ENCODE measurements around the gene NAGLU. TPM values are rescaled to one million over a fixed set of nuclear protein-coding genes. Genes with fewer than 3 reads are reported as not detected.

The NAGLU gene
- total and polyA plus RNA-seq, 2 experiments from 2014 or later = 12.0 to 31.2 TPM

GRCh38 chr17:42522798-42523278 lies 13.2 kb upstream of the NAGLU start:
- Mint-ChIP-seq H3K4me1 (peaks cover 40% of the 10 kb centered on the region), H3K27me3 (ENCODE audit: insufficient read depth, low read depth, poor library complexity) (peaks cover 28% of the 10 kb centered on the region), H3K4me3 (no peak overlapping the region; the same call in 2 of the 3 replicates), H3K9me3 (no peaks in the 10 kb centered on the region), H3K27ac (no peak overlapping the region), H3K36me3 (ENCODE audit: low read depth) (peaks cover 22% of the 10 kb centered on the region)
- peaks cover 12% of the 10 kb centered on the region for H4K20me1 ChIP-seq (replicated peaks; ENCODE audit: insufficient read depth)
- no peak overlapping the region for H3K27ac ChIP-seq (ENCODE audit: low read depth)
- H3K27me3 ChIP-seq (ENCODE audit: insufficient read depth) = no peaks in the 10 kb centered on the region
- TF ChIP-seq ETS1 (IDR thresholded peaks at IDR 0.05) (no peak), ZNF462 (CRISPR knock-in tag; IDR thresholded peaks at IDR 0.05) (no peak), EZH2phosphoT487 (IDR thresholded peaks at IDR 0.05; ENCODE audit: unreplicated experiment) (no peak)
- no peak overlapping the region for H3K4me3 ChIP-seq
- H2AFZ ChIP-seq = no peak overlapping the region
- no peak overlapping the region for H3K4me2 ChIP-seq
- no peaks in the 10 kb centered on the region for H3K36me3 ChIP-seq (ENCODE audit: insufficient read depth)
- H3K4me1 ChIP-seq (ENCODE audit: insufficient read depth) = peaks cover 23% of the 10 kb centered on the region
- H3K79me2 ChIP-seq (replicated peaks; ENCODE audit: insufficient read depth) = no peaks in the 10 kb centered on the region
- H3K9me2 ChIP-seq (ENCODE audit: insufficient read depth) = no peaks in the 10 kb centered on the region
- no peak for DNase-seq (ENCODE audit: low spot score)
- no peak for ATAC-seq
- peaks cover 15% of the 10 kb centered on the region for H3F3A ChIP-seq (replicated peaks; ENCODE audit: low read depth)

- H3K36me3 ChIP-seq (ENCODE audit: insufficient read depth) = no peaks in the 10 kb centered on the region
- ATAC-seq = no peak
- H3K4me3 Mint-ChIP-seq = no peak overlapping the region
- no peak for DNase-seq (ENCODE audit: low spot score)
- peaks cover 19% of the 10 kb centered on the region for H3K36me3 Mint-ChIP-seq (ENCODE audit: low read depth)
- no peaks in the 10 kb centered on the region for H3K9me2 ChIP-seq (ENCODE audit: insufficient read depth)
- H4K20me1 ChIP-seq (replicated peaks; ENCODE audit: insufficient read depth) = no peaks in the 10 kb centered on the region; the same call in 1 of the 2 replicates
- peaks cover 10% of the 10 kb centered on the region for H3F3A ChIP-seq (replicated peaks; ENCODE audit: low read depth)
- no peaks in the 10 kb centered on the region for H3K27me3 ChIP-seq (ENCODE audit: insufficient read depth)
- H3K27ac ChIP-seq (ENCODE audit: low read depth) = no peak overlapping the region
- H3K4me3 ChIP-seq = no peak overlapping the region
- H3K27ac Mint-ChIP-seq = no peak overlapping the region
- H3K79me2 ChIP-seq (replicated peaks; ENCODE audit: insufficient read depth) = no peaks in the 10 kb centered on the region
- no peak overlapping the region for H3K4me2 ChIP-seq
- no peak overlapping the region for H2AFZ ChIP-seq
- peaks cover 18% of the 10 kb centered on the region for H3K4me1 Mint-ChIP-seq
- peaks cover 15% of the 10 kb centered on the region for H3K27me3 Mint-ChIP-seq (ENCODE audit: insufficient read depth, low read depth, poor library complexity)
- H3K4me1 ChIP-seq (ENCODE audit: insufficient read depth) = peaks cover 6% of the 10 kb centered on the region
- no peaks in the 10 kb centered on the region; the same call in 2 of the 3 replicates for H3K9me3 Mint-ChIP-seq
- TF ChIP-seq EZH2phosphoT487 (IDR thresholded peaks at IDR 0.05; ENCODE audit: unreplicated experiment) = no peak
- TF ChIP-seq NANOG (IDR thresholded peaks at IDR 0.05; ENCODE audit: borderline replicate concordance) = no peak
- no peak for TF ChIP-seq ETS1 (IDR thresholded peaks at IDR 0.05)
These were observed 10.8 kb upstream of the NAGLU start for GRCh38 chr17:42525221-42525620.
